Sigmoid colon (tissue), 7 donors: ENCODE data around the gene UBIAD1. TPM values are rescaled to one million over a fixed set of nuclear protein-coding genes. Genes with fewer than 3 reads are reported as not detected.

Source experiments
- DNase-seq: peaks from one replicate; pipeline ENCODE4 v3.0.0-alpha.2; 2019
- H3K27ac ChIP-seq, 4 donors: fragments of 200-600 bp; sonication (generic); one replicate each; pipeline ENCODE4 v1.5.1; 2016 to 2019; ENCODE audit warnings: mild to moderate bottlenecking in 1 of 4
- H3K27me3 ChIP-seq, 3 donors: fragments of 200-600 bp; sonication (generic); one replicate each; pipeline ENCODE4 v1.5.1; 2019; ENCODE audit warnings: mild to moderate bottlenecking in 1 of 3
- H3K36me3 ChIP-seq, 4 donors: fragments of 200-600 bp; sonication (generic); one replicate each; pipeline ENCODE4 v1.5.1; 2016 to 2019
- H3K4me1 ChIP-seq, 4 donors: fragments of 200-600 bp; sonication (generic); one replicate each; pipeline ENCODE4 v1.5.1; 2017 to 2019
- H3K4me3 ChIP-seq, 4 donors: fragments of 200-600 bp; sonication (generic); one replicate each; pipeline ENCODE4 v1.5.1; 2017 to 2019; ENCODE audit warnings: mild to moderate bottlenecking in 2 of 4, moderate library complexity in 1 of 4
- H3K9me3 ChIP-seq, 4 donors: fragments of 200-600 bp in 3 of 4; sonication (generic) in 3 of 4; one replicate each; pipeline versions ENCODE4 v1.5.1 to v1.6.1; 2013 to 2019
- CTCF ChIP-seq, 4 experiments: fragments of 450-650 bp in 3 of 4; fragments of 200-600 bp in 1 of 4; IDR thresholded peaks; one replicate each; pipeline ENCODE4 v1.5.1; 2016 to 2019; ENCODE audit warnings: antibody characterized with exemption in 4 of 4, mild to moderate bottlenecking in 3 of 4, moderate library complexity in 2 of 4
- EP300 ChIP-seq, 4 donors: sonication (generic); formaldehyde crosslinking; IDR thresholded peaks; one replicate each; pipeline ENCODE4 v1.6.1; 2017; ENCODE audit warnings: antibody characterized with exemption in 4 of 4
- POLR2A ChIP-seq, 2 donors: fragments of 450-650 bp; IDR thresholded peaks; one replicate each; pipeline ENCODE4 v1.6.1; 2016; ENCODE audit warnings: antibody characterized with exemption in 2 of 2, mild to moderate bottlenecking in 2 of 2, moderate library complexity in 2 of 2
- POLR2AphosphoS5 ChIP-seq, 4 donors: sonication (generic); formaldehyde crosslinking; IDR thresholded peaks; one replicate each; pipeline ENCODE4 v1.6.1; 2017; ENCODE audit warnings: antibody characterized with exemption in 4 of 4
- WGBS, 2 donors: extraction: QIAGEN DNeasy Blood & Tissue Kit; methylation state at CpG; one replicate each; pipeline ENCODE4 v1.1.7; 2013; 5-methylcytosine and 5-hydroxymethylcytosine counted together
- intact Hi-C: fragments of 100-400 bp; cut with DNase I; formaldehyde crosslinking; loops from one replicate; pipeline ENCODE4 v1.15.1; 2023
- polyA plus RNA-seq, 3 donors: library from polyadenylated mRNA; stranded (reverse); fragments of 200-250 nt; gene quantifications; one replicate each; pipeline ENCODE4 v1.2.3, GENCODE V29; 2013
- total RNA-seq, 4 donors: library from RNA; depleted of rRNA; stranded (reverse); fragments of >200 nt; gene quantifications; one replicate each; pipeline ENCODE4 v1.1.0, GENCODE V29; 2016
- donor health status: healthy with polysubstance abuse.
- donor health status: Bipolar disorder and iron deficiency.
- donor health status: healthy.

Gene UBIAD1
- total and polyA plus RNA-seq, 7 donors: 3.6 to 13.6 (median 9.5) TPM

GRCh38 chr1:11307852-11308251 is 34.9 kb downstream of the UBIAD1 start:
- H3K4me3 ChIP-seq: no peak overlapping the region
- H3K4me1 ChIP-seq: no peaks in the 10 kb centered on the region
- no peak for DNase-seq
- WGBS, 2 donors: 84 to 86% methylated on average over 3 of the region's 3 CpGs
- H3K9me3 ChIP-seq: no peaks in the 10 kb centered on the region
- TF ChIP-seq POLR2A (IDR thresholded peaks at IDR 0.05) (no peak), CTCF (IDR thresholded peaks at IDR 0.05) (no peak), EP300 (IDR thresholded peaks at IDR 0.05) (no peak), POLR2AphosphoS5 (IDR thresholded peaks at IDR 0.05) (no peak)
- no peaks in the 10 kb centered on the region for H3K27me3 ChIP-seq
- H3K36me3 ChIP-seq: no peaks in the 10 kb centered on the region
- intact Hi-C loops: no loop called here
- H3K27ac ChIP-seq: no peak overlapping the region

GRCh38 chr1:11308699-11309224 is 35.8 kb downstream of the UBIAD1 start:
- WGBS, 2 donors: 71 to 83% methylated on average over 6 of the region's 6 CpGs
- TF ChIP-seq POLR2AphosphoS5 (IDR thresholded peaks at IDR 0.05): no peak
- no peak for TF ChIP-seq POLR2A (IDR thresholded peaks at IDR 0.05)
- no peak for TF ChIP-seq CTCF (IDR thresholded peaks at IDR 0.05)
- no peak for TF ChIP-seq EP300 (IDR thresholded peaks at IDR 0.05)
- H3K4me3 ChIP-seq: no peak overlapping the region
- no peak overlapping the region for H3K27ac ChIP-seq
- DNase-seq: no peak
- H3K27me3 ChIP-seq: no peaks in the 10 kb centered on the region
- no peaks in the 10 kb centered on the region for H3K9me3 ChIP-seq
- no peaks in the 10 kb centered on the region for H3K4me1 ChIP-seq
- intact Hi-C loops: no loop called here
- no peaks in the 10 kb centered on the region for H3K36me3 ChIP-seq

DNA sequence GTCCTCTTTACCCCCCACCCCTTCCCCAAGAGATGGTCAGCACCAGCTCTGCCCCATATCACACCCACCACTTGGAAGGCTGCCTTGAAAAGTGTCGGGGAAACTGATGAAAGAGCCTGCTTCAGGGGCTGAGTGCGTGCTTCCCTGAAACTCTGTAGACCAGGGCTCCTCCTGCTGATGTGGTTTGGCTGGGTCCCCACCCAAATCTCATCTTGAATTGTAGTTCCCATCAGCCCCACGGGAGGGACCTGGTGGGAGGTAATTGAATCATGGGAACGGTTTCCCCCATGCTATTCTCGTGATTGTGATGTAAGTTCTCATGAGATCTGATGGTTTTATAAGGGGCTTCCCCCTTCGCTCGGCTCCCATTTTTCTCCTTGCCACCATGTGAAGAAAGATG is 36.4 kb downstream of the UBIAD1 start:
- TF ChIP-seq POLR2AphosphoS5 (IDR thresholded peaks at IDR 0.05) (no peak), CTCF (IDR thresholded peaks at IDR 0.05) (no peak), POLR2A (IDR thresholded peaks at IDR 0.05) (no peak), EP300 (IDR thresholded peaks at IDR 0.05) (no peak)
- Histone ChIP-seq H3K27me3 (no peaks in the 10 kb centered on the region), H3K4me3 (no peak overlapping the region), H3K27ac (no peak overlapping the region), H3K4me1 (no peaks in the 10 kb centered on the region), H3K9me3 (no peaks in the 10 kb centered on the region), H3K36me3 (no peaks in the 10 kb centered on the region)
- no peak for DNase-seq
- intact Hi-C loops: no loop called here
- WGBS, 2 donors: 88% methylated on average over 7 of the region's 7 CpGs

DNA sequence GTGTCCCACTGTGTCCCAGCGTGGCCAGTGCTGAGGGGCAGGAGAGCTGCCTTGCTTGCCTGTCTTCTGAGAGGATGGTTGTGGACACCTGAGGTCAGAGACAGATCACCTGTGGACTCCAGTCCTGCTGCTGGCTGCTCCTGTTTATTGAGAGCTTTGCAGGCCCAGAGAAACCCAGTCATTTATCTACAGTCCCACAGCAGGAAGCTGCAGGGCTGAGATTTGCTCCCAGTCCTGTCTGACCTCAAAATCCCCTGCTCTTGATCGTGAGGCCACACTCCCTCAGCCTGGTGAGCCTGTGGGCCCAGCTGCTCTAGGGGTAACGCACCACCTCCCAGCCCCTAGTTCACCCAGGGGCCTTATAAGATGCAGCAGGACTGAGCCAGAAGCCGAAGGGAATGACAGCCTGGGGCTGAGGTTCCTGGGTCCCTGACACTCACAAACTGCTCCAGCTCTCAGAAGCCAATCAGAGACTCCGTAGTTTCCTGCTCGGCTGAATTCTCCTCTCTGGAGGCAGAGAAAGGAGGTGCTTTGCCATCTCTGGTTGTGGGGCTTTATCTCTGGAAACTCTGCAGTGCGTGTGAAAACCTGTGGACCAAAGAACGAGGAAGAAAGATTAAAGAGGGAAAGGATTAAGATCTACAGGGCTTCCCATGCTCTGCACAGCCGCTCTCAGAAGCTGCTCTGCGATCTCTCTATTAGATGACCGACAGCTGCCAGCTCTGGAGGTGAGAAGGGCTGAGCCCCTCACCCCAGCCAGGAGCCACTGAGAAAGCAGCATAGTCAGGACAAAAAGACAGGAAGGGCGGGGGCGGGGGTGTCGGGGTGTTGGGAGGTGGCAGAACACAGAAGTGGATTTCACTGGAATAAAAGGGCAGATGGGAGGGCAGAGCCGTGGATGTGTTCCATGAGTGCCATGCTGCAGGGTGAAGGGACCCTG is 39.1 kb downstream of the UBIAD1 start:
- no peaks in the 10 kb centered on the region for H3K36me3 ChIP-seq
- no peak for DNase-seq
- TF ChIP-seq POLR2A (IDR thresholded peaks at IDR 0.05) (no peak), POLR2AphosphoS5 (IDR thresholded peaks at IDR 0.05) (no peak)
- no peaks in the 10 kb centered on the region for H3K27me3 ChIP-seq
- peaks cover 0 to 5% (median 0%) of the 10 kb centered on the region in 4 donors for H3K4me1 ChIP-seq
- intact Hi-C loops: no loop called here
- no peak overlapping the region for H3K4me3 ChIP-seq
- H3K9me3 ChIP-seq: no peaks in the 10 kb centered on the region
- WGBS, 2 donors: 65 to 70% methylated on average over 15 of the region's 15 CpGs
- H3K27ac ChIP-seq: no peak overlapping the region

DNA sequence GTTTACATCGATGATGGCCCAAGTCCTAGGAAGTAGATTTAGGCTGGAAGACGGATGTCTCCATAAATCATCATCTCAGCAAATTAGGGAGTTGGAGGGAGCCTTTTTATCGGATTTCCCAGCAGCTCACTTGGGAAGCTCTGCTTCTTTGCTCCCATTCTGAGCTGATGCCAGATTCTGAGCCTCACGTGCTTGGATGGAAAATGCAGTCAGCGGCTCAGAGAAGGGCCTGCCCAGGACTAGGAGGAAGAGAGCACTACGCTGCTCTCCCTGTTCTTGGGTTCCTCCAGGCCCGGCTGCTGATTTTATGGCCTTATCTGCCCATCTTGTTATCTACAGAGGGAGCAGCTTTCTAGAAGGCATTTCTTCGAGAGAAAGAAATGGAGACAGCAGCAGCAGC is 42.0 kb downstream of the UBIAD1 start:
- WGBS, 2 donors: 52 to 58% methylated on average over 8 of the region's 8 CpGs
- DNase-seq: no peak
- TF ChIP-seq CTCF (IDR thresholded peaks at IDR 0.05) (no peak), POLR2AphosphoS5 (IDR thresholded peaks at IDR 0.05) (no peak), POLR2A (IDR thresholded peaks at IDR 0.05) (no peak), EP300 (IDR thresholded peaks at IDR 0.05) (no peak)
- Histone ChIP-seq H3K27me3 (peaks cover 0 to 4% (median 1%) of the 10 kb centered on the region in 3 donors), H3K36me3 (no peaks in the 10 kb centered on the region), H3K4me3 (no peak overlapping the region), H3K4me1 (peaks cover 0 to 5% (median 0%) of the 10 kb centered on the region in 4 donors), H3K9me3 (no peaks in the 10 kb centered on the region), H3K27ac (no peak overlapping the region)
- intact Hi-C loops: no loop called here
